GM23338 (cell line): ENCODE results near the gene ZBTB46. TPM values are rescaled to one million over a fixed set of nuclear protein-coding genes. Genes with fewer than 3 reads are reported as not detected.

Source experiments
- ATAC-seq: fragments of 200-7000 bp; cut with Tn5 transposase; 3 replicates; pipeline ENCODE4 v1.9.1; 2020
- DNase-seq: peaks from one replicate; pipeline ENCODE4 v3.0.0-alpha.2; 2015; ENCODE audit warnings: low spot score
- H2AFZ ChIP-seq: fragments of 200-600 bp; sonication (generic); 2 replicates; pipeline ENCODE4 v1.8.0; 2016; ENCODE audit warnings: antibody characterized with exemption, mild to moderate bottlenecking, moderate library complexity
- H3F3A ChIP-seq: fragments of 200-600 bp; sonication (generic); replicated peaks from 2 replicates; pipeline ENCODE4 v1.8.0; 2017; ENCODE audit warnings: antibody characterized with exemption, mixed run types, low read depth
- H3K27ac ChIP-seq: fragments of 200-600 bp; sonication (generic); 2 replicates; pipeline ENCODE4 v1.6.1; 2016; ENCODE audit warnings: low read depth
- H3K27me3 ChIP-seq: fragments of 200-600 bp; sonication (generic); 2 replicates; pipeline ENCODE4 v1.8.0; 2016; ENCODE audit warnings: mild to moderate bottlenecking, mixed run types, moderate library complexity; ENCODE audit not compliant: insufficient read depth
- H3K36me3 ChIP-seq: fragments of 200-600 bp; sonication (generic); 2 replicates; pipeline ENCODE4 v1.8.0; 2016; ENCODE audit warnings: mild to moderate bottlenecking; ENCODE audit not compliant: insufficient read depth
- H3K4me1 ChIP-seq: fragments of 200-600 bp; sonication (generic); 2 replicates; pipeline ENCODE4 v1.8.0; 2016; ENCODE audit warnings: mild to moderate bottlenecking, moderate library complexity; ENCODE audit not compliant: insufficient read depth
- H3K4me2 ChIP-seq: fragments of 200-600 bp; sonication (generic); 2 replicates; pipeline ENCODE4 v1.7.1; 2017; ENCODE audit warnings: mixed run types
- H3K4me3 ChIP-seq: fragments of 200-600 bp; sonication (generic); 2 replicates; pipeline ENCODE4 v1.6.1; 2016; ENCODE audit warnings: mixed run types
- H3K79me2 ChIP-seq: fragments of 200-600 bp; sonication (generic); replicated peaks from 2 replicates; pipeline ENCODE4 v1.8.0; 2017; ENCODE audit warnings: mild to moderate bottlenecking; ENCODE audit not compliant: insufficient read depth
- H3K9me2 ChIP-seq: fragments of 200-600 bp; sonication (generic); 2 replicates; pipeline ENCODE4 v1.8.0; 2017; ENCODE audit not compliant: insufficient read depth
- H4K20me1 ChIP-seq: fragments of 200-600 bp; sonication (generic); replicated peaks from 2 replicates; pipeline ENCODE4 v1.8.0; 2017; ENCODE audit warnings: mild to moderate bottlenecking; ENCODE audit not compliant: insufficient read depth
- H3K27ac Mint-ChIP-seq: 2 replicates; pipeline ENCODE4 v1.8.0; 2020; ENCODE audit warnings: inconsistent platforms, mild to moderate bottlenecking, moderate library complexity, mixed read lengths
- H3K27me3 Mint-ChIP-seq: 3 replicates; pipeline ENCODE4 v1.8.0; 2022; ENCODE audit warnings: low read depth, mild to moderate bottlenecking, moderate library complexity, mixed read lengths, inconsistent platforms; ENCODE audit not compliant: insufficient read depth, poor library complexity
- H3K36me3 Mint-ChIP-seq: 3 replicates; pipeline ENCODE4 v1.8.0; 2021; ENCODE audit warnings: low read depth, mild to moderate bottlenecking, inconsistent platforms, moderate library complexity, mixed read lengths
- H3K4me1 Mint-ChIP-seq: 3 replicates; pipeline ENCODE4 v1.8.0; 2020; ENCODE audit warnings: mild to moderate bottlenecking, inconsistent platforms, mixed read lengths
- H3K4me3 Mint-ChIP-seq: 3 replicates; pipeline ENCODE4 v1.8.0; 2021; ENCODE audit warnings: moderate library complexity, mild to moderate bottlenecking, inconsistent platforms, mixed read lengths
- H3K9me3 Mint-ChIP-seq: 3 replicates; pipeline ENCODE4 v1.8.0; 2020; ENCODE audit warnings: moderate library complexity, mild to moderate bottlenecking, inconsistent platforms, mixed read lengths
- CREB1 ChIP-seq: fragments of 250-450 bp; sonication (Bioruptor Pico); IDR thresholded peaks from 2 replicates; pipeline ENCODE4 v1.5.0; 2020; ENCODE audit warnings: low read depth, mild to moderate bottlenecking, moderate library complexity
- EZH2 ChIP-seq: fragments of 200-600 bp; sonication (generic); IDR thresholded peaks from one replicate; pipeline ENCODE4 v1.8.0; 2017; ENCODE audit warnings: antibody characterized with exemption, mild to moderate bottlenecking, low read depth; ENCODE audit not compliant: unreplicated experiment
- EZH2phosphoT487 ChIP-seq: fragments of 200-600 bp; sonication (generic); IDR thresholded peaks from one replicate; pipeline ENCODE4 v1.8.1; 2018; ENCODE audit warnings: antibody characterized with exemption; ENCODE audit not compliant: unreplicated experiment
- JUNB ChIP-seq: IDR thresholded peaks from one replicate; pipeline ENCODE4 v1.6.1; 2016; ENCODE audit warnings: antibody characterized with exemption; ENCODE audit not compliant: unreplicated experiment
- NANOG ChIP-seq: IDR thresholded peaks from 2 replicates; pipeline ENCODE4 v1.6.1; 2016; ENCODE audit warnings: antibody characterized with exemption, borderline replicate concordance
- POLR2AphosphoS5 ChIP-seq: IDR thresholded peaks from 2 replicates; pipeline ENCODE4 v1.6.1; 2016; ENCODE audit warnings: antibody characterized with exemption, low read depth
- REST ChIP-seq: IDR thresholded peaks from one replicate; pipeline ENCODE4 v1.6.1; 2018; ENCODE audit warnings: antibody characterized with exemption; ENCODE audit not compliant: unreplicated experiment
- STAT1 ChIP-seq: IDR thresholded peaks from one replicate; pipeline ENCODE4 v1.6.1; 2016; ENCODE audit warnings: antibody characterized with exemption; ENCODE audit not compliant: unreplicated experiment
- ZNF114 ChIP-seq: fragments of 250-450 bp; sonication (Bioruptor Pico); IDR thresholded peaks from 2 replicates; pipeline ENCODE4 v1.5.0; 2020; ENCODE audit warnings: mild to moderate bottlenecking, moderate library complexity
- ZNF331 ChIP-seq: fragments of 250-450 bp; sonication (Bioruptor Pico); IDR thresholded peaks from 2 replicates; pipeline ENCODE4 v1.5.0; 2020; ENCODE audit warnings: low read depth, mild to moderate bottlenecking, moderate library complexity
- polyA plus RNA-seq: library from polyadenylated mRNA; unstranded; fragments of >200 nt; fragmentation: Nextera tagmentation; extraction: Ambion mirVana; gene quantifications from 2 replicates; pipeline ENCODE4 v1.2.1, GENCODE V29; 2016
- total RNA-seq: library from RNA; depleted of rRNA; stranded (reverse); fragments of >200 nt; shearing (Covaris generic); gene quantifications from 2 replicates; pipeline ENCODE4 v1.2.3, GENCODE V29; 2014
- TF ChIP-seq, protein P1 (sequence below), 2 experiments: fragments of 200-600 bp in 1 of 2; sonication (generic) in 1 of 2; conservative IDR thresholded peaks; 2 replicates each; pipeline versions ENCODE4 v1.5.1 to v1.6.1; 2016 to 2017; ENCODE audit warnings: antibody characterized with exemption in 2 of 2, low read depth in 2 of 2, mild to moderate bottlenecking in 2 of 2, moderate library complexity in 1 of 2
- TF ChIP-seq, protein P2 (sequence below): IDR thresholded peaks from 2 replicates; pipeline ENCODE4 v1.6.1; 2016; ENCODE audit warnings: antibody characterized with exemption

Gene ZBTB46
- total and polyA plus RNA-seq, 2 experiments from 2014 or later = 3.2 to 26.9 TPM

DNA sequence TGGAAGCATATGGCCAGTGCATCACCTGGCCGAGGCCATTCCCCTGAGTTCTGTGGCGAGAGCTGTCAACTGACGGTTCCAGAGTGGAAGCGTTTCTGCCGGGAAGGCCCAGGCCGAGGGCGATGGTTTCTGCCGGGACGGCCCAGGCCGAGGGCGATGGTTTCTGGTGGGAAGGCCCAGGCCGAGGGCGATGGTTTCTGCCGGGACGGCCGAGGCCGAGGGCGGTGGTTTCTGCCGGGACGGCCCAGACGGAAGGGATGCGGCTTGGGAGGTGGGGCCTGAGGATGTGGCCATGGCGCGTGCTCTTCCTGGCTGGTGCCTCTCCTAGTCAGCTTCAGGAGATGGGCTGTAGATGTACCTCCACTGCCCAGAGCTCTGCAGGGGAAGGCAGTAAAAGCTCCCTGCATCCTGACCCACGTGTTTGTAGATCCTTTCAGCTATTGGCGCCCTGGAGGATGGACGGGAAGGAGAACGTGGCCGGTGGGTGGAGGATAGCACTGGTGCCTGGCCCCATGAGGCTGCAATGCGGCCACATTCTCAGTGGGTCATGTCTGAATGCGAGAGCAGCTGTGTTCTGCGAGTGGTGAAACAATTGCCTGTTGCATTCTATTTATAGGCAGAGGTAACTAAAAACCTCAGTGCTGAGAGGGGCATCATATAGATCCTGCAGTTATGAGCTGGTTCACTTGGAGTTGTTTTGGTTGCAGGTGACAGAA lies 46.8 kb upstream of the ZBTB46 start:
- no peak overlapping the region for H3K4me3 Mint-ChIP-seq
- Histone ChIP-seq H3K79me2 (peaks cover 27% of the 10 kb centered on the region), H3K9me2 (no peaks in the 10 kb centered on the region), H3K4me2 (no peak overlapping the region), H2AFZ (no peak overlapping the region), H3K4me3 (no peak overlapping the region), H4K20me1 (peaks cover 22% of the 10 kb centered on the region), H3K36me3 (peaks cover 28% of the 10 kb centered on the region), H3F3A (peaks cover 9% of the 10 kb centered on the region; the same call in 1 of the 2 replicates), H3K27me3 (no peaks in the 10 kb centered on the region), H3K27ac (no peak overlapping the region), H3K4me1 (no peaks in the 10 kb centered on the region)
- no peak for TF ChIP-seq EZH2
- no peak for TF ChIP-seq STAT1
- no peak for TF ChIP-seq CREB1 (CRISPR knock-in tag)
- no peak for DNase-seq
- H3K36me3 Mint-ChIP-seq = peaks cover 63% of the 10 kb centered on the region
- H3K27ac Mint-ChIP-seq = no peak overlapping the region
- ATAC-seq = no peak
- H3K27me3 Mint-ChIP-seq = peaks cover 10% of the 10 kb centered on the region
- no peaks in the 10 kb centered on the region for H3K4me1 Mint-ChIP-seq
- no peaks in the 10 kb centered on the region for H3K9me3 Mint-ChIP-seq

DNA sequence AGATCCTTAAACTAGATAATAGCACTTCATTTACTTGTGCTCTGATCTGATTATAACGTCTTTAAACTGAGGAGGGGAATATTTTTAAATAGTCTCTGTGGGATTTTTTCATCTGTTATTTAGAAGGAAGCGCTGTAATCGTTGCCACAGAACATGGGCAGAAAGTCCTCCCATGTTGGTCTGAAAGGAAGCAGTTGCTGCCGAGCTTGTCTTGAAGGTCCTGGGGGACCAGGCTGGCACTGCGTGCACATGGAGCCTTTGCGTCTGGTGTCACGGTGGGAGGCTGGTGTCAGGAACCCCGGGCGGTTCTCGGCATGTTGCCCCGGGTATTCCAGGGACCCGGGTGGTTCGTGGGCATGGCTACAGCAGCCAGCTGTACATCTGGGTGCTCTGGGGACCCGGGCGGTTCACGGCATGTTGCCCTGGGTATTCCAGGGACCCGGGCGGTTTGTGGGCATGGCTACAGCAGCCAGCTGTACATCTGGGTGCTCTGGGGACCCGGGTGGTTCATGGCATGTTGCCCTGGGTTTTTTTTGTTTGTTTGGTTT lies 45.5 kb upstream of the ZBTB46 start:
- Mint-ChIP-seq H3K9me3 (no peaks in the 10 kb centered on the region), H3K27ac (no peak overlapping the region), H3K4me1 (no peaks in the 10 kb centered on the region), H3K4me3 (no peak overlapping the region), H3K27me3 (peaks cover 3% of the 10 kb centered on the region), H3K36me3 (peaks cover 66% of the 10 kb centered on the region)
- no peaks in the 10 kb centered on the region for H3K27me3 ChIP-seq
- no peak overlapping the region for H3K4me2 ChIP-seq
- H3K9me2 ChIP-seq = no peaks in the 10 kb centered on the region
- H3K4me3 ChIP-seq = no peak overlapping the region
- H3F3A ChIP-seq = peaks cover 14% of the 10 kb centered on the region; the same call in 1 of the 2 replicates
- H2AFZ ChIP-seq = no peak overlapping the region
- DNase-seq = no peak
- no peaks in the 10 kb centered on the region for H3K4me1 ChIP-seq
- H3K36me3 ChIP-seq = peaks cover 34% of the 10 kb centered on the region
- H3K79me2 ChIP-seq = peaks cover 27% of the 10 kb centered on the region
- H3K27ac ChIP-seq = no peak overlapping the region
- ATAC-seq = no peak
- peaks cover 19% of the 10 kb centered on the region for H4K20me1 ChIP-seq
- TF ChIP-seq, protein P1, sequence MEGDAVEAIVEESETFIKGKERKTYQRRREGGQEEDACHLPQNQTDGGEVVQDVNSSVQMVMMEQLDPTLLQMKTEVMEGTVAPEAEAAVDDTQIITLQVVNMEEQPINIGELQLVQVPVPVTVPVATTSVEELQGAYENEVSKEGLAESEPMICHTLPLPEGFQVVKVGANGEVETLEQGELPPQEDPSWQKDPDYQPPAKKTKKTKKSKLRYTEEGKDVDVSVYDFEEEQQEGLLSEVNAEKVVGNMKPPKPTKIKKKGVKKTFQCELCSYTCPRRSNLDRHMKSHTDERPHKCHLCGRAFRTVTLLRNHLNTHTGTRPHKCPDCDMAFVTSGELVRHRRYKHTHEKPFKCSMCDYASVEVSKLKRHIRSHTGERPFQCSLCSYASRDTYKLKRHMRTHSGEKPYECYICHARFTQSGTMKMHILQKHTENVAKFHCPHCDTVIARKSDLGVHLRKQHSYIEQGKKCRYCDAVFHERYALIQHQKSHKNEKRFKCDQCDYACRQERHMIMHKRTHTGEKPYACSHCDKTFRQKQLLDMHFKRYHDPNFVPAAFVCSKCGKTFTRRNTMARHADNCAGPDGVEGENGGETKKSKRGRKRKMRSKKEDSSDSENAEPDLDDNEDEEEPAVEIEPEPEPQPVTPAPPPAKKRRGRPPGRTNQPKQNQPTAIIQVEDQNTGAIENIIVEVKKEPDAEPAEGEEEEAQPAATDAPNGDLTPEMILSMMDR (conservative IDR thresholded peaks at IDR 0.05; ENCODE audit: low read depth in 2 of 2) = no peak
- no peak for TF ChIP-seq JUNB
- TF ChIP-seq ZNF114 = no peak
- TF ChIP-seq, protein P2, sequence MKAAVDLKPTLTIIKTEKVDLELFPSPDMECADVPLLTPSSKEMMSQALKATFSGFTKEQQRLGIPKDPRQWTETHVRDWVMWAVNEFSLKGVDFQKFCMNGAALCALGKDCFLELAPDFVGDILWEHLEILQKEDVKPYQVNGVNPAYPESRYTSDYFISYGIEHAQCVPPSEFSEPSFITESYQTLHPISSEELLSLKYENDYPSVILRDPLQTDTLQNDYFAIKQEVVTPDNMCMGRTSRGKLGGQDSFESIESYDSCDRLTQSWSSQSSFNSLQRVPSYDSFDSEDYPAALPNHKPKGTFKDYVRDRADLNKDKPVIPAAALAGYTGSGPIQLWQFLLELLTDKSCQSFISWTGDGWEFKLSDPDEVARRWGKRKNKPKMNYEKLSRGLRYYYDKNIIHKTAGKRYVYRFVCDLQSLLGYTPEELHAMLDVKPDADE = no peak
- no peak for TF ChIP-seq EZH2phosphoT487
- TF ChIP-seq EZH2 = no peak
- TF ChIP-seq NANOG = no peak
- TF ChIP-seq POLR2AphosphoS5 = no peak
- TF ChIP-seq CREB1 (CRISPR knock-in tag) = no peak
- no peak for TF ChIP-seq STAT1
- TF ChIP-seq ZNF331 = no peak
- no peak for TF ChIP-seq REST
